IMR-90 (cell line): ENCODE measurements around the gene NIT1. TPM values are rescaled to one million over a fixed set of nuclear protein-coding genes. Genes with fewer than 3 reads are reported as not detected.

Source experiments
- ATAC-seq: fragments of 200-7000 bp; cut with Tn5 transposase; 2 replicates; pipeline ENCODE4 v1.9.1; 2020; ENCODE audit warnings: low read depth, mild to moderate bottlenecking, moderate library complexity
- BruUV-seq: library from RNA; stranded (reverse); fragments of 400-500 nt; replicated peaks from 2 replicates; lab custom pipeline; 2021; lab: Mats Ljungman, UMichigan
- CTCF ChIA-PET: fragments of 300-600 bp; formaldehyde crosslinking; extraction: SDS; loops from one replicate; lab custom pipeline; 2021; ENCODE audit warnings: antibody characterized with exemption; lab: Yijun Ruan, JAX
- POLR2A ChIA-PET: fragments of 300-600 bp; sonication (Branson Sonifier 250); formaldehyde crosslinking; loops from one replicate; lab custom pipeline; 2022; ENCODE audit warnings: antibody characterized with exemption; ENCODE audit not compliant: unreplicated experiment; lab: Charles Lee
- DNase-seq: peaks from one replicate; pipeline ENCODE4 v3.0.0; 2013
- H2AFZ ChIP-seq: replicated peaks from 2 replicates; pipeline ENCODE3; 2013; ENCODE audit warnings: low read length, mild to moderate bottlenecking; ENCODE audit not compliant: poor library complexity
- H2AK5ac ChIP-seq: 2 replicates; pipeline ENCODE4 v1.6.1; 2013; ENCODE audit warnings: low read depth, low read length, inconsistent platforms
- H2AK9ac ChIP-seq: replicated peaks from 2 replicates; pipeline ENCODE3; 2013; ENCODE audit warnings: mild to moderate bottlenecking, low read depth, low read length, moderate library complexity; ENCODE audit not compliant: poor library complexity
- H2BK120ac ChIP-seq: 2 replicates; pipeline ENCODE4 v1.6.1; 2013; ENCODE audit warnings: low read depth, low read length, inconsistent platforms
- H2BK15ac ChIP-seq: 3 replicates; pipeline ENCODE4 v1.6.1; 2013; ENCODE audit warnings: low read depth, low read length, inconsistent platforms
- H2BK20ac ChIP-seq: 2 replicates; pipeline ENCODE4 v1.6.1; 2013; ENCODE audit warnings: low read depth, mild to moderate bottlenecking, inconsistent platforms, low read length, moderate library complexity
- H2BK5ac ChIP-seq: 2 replicates; pipeline ENCODE4 v1.6.1; 2013; ENCODE audit warnings: mild to moderate bottlenecking, low read depth, low read length, inconsistent platforms; ENCODE audit not compliant: poor library complexity, severe bottlenecking
- H3K14ac ChIP-seq: replicated peaks from 2 replicates; pipeline ENCODE4 v1.6.1; 2013; ENCODE audit warnings: low read depth, low read length, inconsistent platforms
- H3K18ac ChIP-seq: 2 replicates; pipeline ENCODE4 v1.6.1; 2013; ENCODE audit warnings: low read depth, low read length, control low read depth
- H3K23ac ChIP-seq: 2 replicates; pipeline ENCODE4 v1.6.1; 2013; ENCODE audit warnings: low read depth, low read length, inconsistent platforms
- H3K27ac ChIP-seq: 2 replicates; pipeline ENCODE4 v1.5.1; 2013; ENCODE audit warnings: mild to moderate bottlenecking, control low read depth, low read length; ENCODE audit not compliant: insufficient read depth
- H3K27me3 ChIP-seq: 2 replicates; pipeline ENCODE4 v1.6.1; 2013; ENCODE audit warnings: low read length; ENCODE audit not compliant: control insufficient read depth, insufficient read depth
- H3K36me3 ChIP-seq: 2 replicates; pipeline ENCODE4 v1.6.1; 2013; ENCODE audit warnings: low read length, mixed read lengths; ENCODE audit not compliant: control insufficient read depth, insufficient read depth
- H3K4ac ChIP-seq: 2 replicates; pipeline ENCODE4 v1.6.1; 2013; ENCODE audit warnings: low read depth, low read length, inconsistent platforms
- H3K4me1 ChIP-seq: 2 replicates; pipeline ENCODE4 v1.6.1; 2013; ENCODE audit warnings: low read length, mixed read lengths; ENCODE audit not compliant: control insufficient read depth, insufficient read depth
- H3K4me2 ChIP-seq: 2 replicates; pipeline ENCODE4 v1.6.1; 2013; ENCODE audit warnings: low read depth, mild to moderate bottlenecking, control low read depth, low read length, moderate library complexity
- H3K4me3 ChIP-seq: 2 replicates; pipeline ENCODE4 v1.5.1; 2013; ENCODE audit warnings: low read depth, mild to moderate bottlenecking, control low read depth, low read length, moderate library complexity; ENCODE audit not compliant: insufficient read depth
- H3K56ac ChIP-seq: 2 replicates; pipeline ENCODE4 v1.6.1; 2013; ENCODE audit warnings: low read length, inconsistent platforms; ENCODE audit not compliant: insufficient read depth; ENCODE audit errors: extremely low read depth
- H3K79me1 ChIP-seq, 2 experiments: 2 replicates each; pipeline ENCODE4 v1.6.1; 2013; ENCODE audit warnings: low read length in 2 of 2, inconsistent platforms in 1 of 2, low read depth in 1 of 2
- H3K9ac ChIP-seq: 2 replicates; pipeline ENCODE4 v1.6.1; 2013; ENCODE audit warnings: low read depth, low read length, control low read depth
- H3K9me1 ChIP-seq: 2 replicates; pipeline ENCODE4 v1.6.1; 2013; ENCODE audit warnings: low read length, inconsistent platforms; ENCODE audit not compliant: insufficient read depth
- H3K9me3 ChIP-seq: 2 replicates; pipeline ENCODE4 v1.6.1; 2013; ENCODE audit warnings: low read length; ENCODE audit not compliant: control insufficient read depth, insufficient read depth
- H4K20me1 ChIP-seq: 2 replicates; pipeline ENCODE4 v1.6.1; 2013; ENCODE audit warnings: low read length, inconsistent platforms; ENCODE audit not compliant: insufficient read depth
- H4K5ac ChIP-seq: 2 replicates; pipeline ENCODE4 v1.6.1; 2013; ENCODE audit warnings: mild to moderate bottlenecking, low read depth, low read length, control low read depth
- H4K8ac ChIP-seq, 2 experiments: 2 replicates each; pipeline ENCODE4 v1.6.1; 2013; ENCODE audit warnings: low read depth in 2 of 2, low read length in 2 of 2, control low read depth in 1 of 2, inconsistent platforms in 1 of 2
- H4K91ac ChIP-seq: 2 replicates; pipeline ENCODE4 v1.6.1; 2013; ENCODE audit warnings: low read depth, low read length, inconsistent platforms; ENCODE audit not compliant: insufficient read depth
- BHLHE40 ChIP-seq: fragments of 150-350 bp; IDR thresholded peaks from 2 replicates; pipeline ENCODE4 v1.6.1; 2016; ENCODE audit warnings: mild to moderate bottlenecking, low read depth, low read length
- CEBPB ChIP-seq: IDR thresholded peaks from 2 replicates; pipeline ENCODE4 v1.6.1; 2012; ENCODE audit warnings: low read depth, low read length, improper control_type of control experiment
- CHD1 ChIP-seq: IDR thresholded peaks from 2 replicates; pipeline ENCODE4 v1.6.1; 2012; ENCODE audit warnings: low read depth, low read length, improper control_type of control experiment
- FOS ChIP-seq: fragments of 150-350 bp; IDR thresholded peaks from 2 replicates; pipeline ENCODE4 v1.6.1; 2016; ENCODE audit warnings: low read depth, low read length
- MAFK ChIP-seq: IDR thresholded peaks from 2 replicates; pipeline ENCODE4 v1.6.1; 2012; ENCODE audit warnings: low read depth, low read length, improper control_type of control experiment
- MAZ ChIP-seq: IDR thresholded peaks from 2 replicates; pipeline ENCODE4 v1.6.1; 2012; ENCODE audit warnings: low read depth, mild to moderate bottlenecking, low read length, improper control_type of control experiment, moderate library complexity, borderline replicate concordance
- MXI1 ChIP-seq: IDR thresholded peaks from 2 replicates; pipeline ENCODE4 v1.6.1; 2012; ENCODE audit warnings: low read depth, mild to moderate bottlenecking, low read length, moderate library complexity, borderline replicate concordance
- NFE2L2 ChIP-seq: fragments of 150-350 bp; IDR thresholded peaks from 2 replicates; pipeline ENCODE4 v1.6.1; 2016; ENCODE audit warnings: low read depth, mild to moderate bottlenecking, low read length
- POLR2A ChIP-seq: IDR thresholded peaks from 2 replicates; pipeline ENCODE4 v1.6.1; 2012; ENCODE audit warnings: mild to moderate bottlenecking, low read depth, low read length
- RAD21 ChIP-seq: IDR thresholded peaks from 2 replicates; pipeline ENCODE4 v1.6.1; 2012; ENCODE audit warnings: low read length, improper control_type of control experiment
- WGBS, 2 experiments: methylation state at CpG; one replicate each; pipeline versions ENCODE4 v1.1.5 to v1.1.7; 2013; ENCODE audit warnings: missing lambda C conversion rate in 2 of 2; ENCODE audit not compliant: insufficient read length in 1 of 2; ENCODE audit errors: extremely low coverage in 2 of 2; 5-methylcytosine and 5-hydroxymethylcytosine counted together
- dilution Hi-C: fragments of 300-500 bp; cut with HindIII; formaldehyde crosslinking; loops from one replicate; pipeline ENCODE4 v1.14.3; 2018; ENCODE audit warnings: low sequenced_read_pairs; ENCODE audit not compliant: unreplicated experiment
- in situ Hi-C: fragments of 300-500 bp; cut with MboI; formaldehyde crosslinking; loops from 3 replicates; pipeline ENCODE4 v1.14.3; 2019; ENCODE audit warnings: low sequenced_read_pairs, inconsistent platforms, mixed read lengths
- intact Hi-C: fragments of 100-400 bp; cut with micrococcal nuclease; formaldehyde crosslinking; loops from 2 replicates; pipeline ENCODE4 v1.10.0; 2022
- polyA plus RNA-seq, 3 experiments: library from polyadenylated mRNA; depleted of rRNA; stranded (reverse); fragments of >200 nt; gene quantifications; 2 replicates each; pipeline ENCODE4 v1.2.3, GENCODE V29; 2012; ENCODE audit warnings: low replicate concordance in 1 of 3
- total RNA-seq: library from RNA; depleted of rRNA; stranded (reverse); fragments of >200 nt; gene quantifications from 2 replicates; pipeline ENCODE4 v1.2.3, GENCODE V29; 2012
- TF ChIP-seq, protein P1 (sequence below): fragments of 150-350 bp; IDR thresholded peaks from 2 replicates; pipeline ENCODE4 v1.6.1; 2017; ENCODE audit warnings: mild to moderate bottlenecking, antibody characterized with exemption, low read length, low read depth
- TF ChIP-seq, protein P2 (sequence below): conservative IDR thresholded peaks from 2 replicates; pipeline ENCODE4 v1.5.1; 2012; ENCODE audit warnings: mild to moderate bottlenecking, low read depth, low read length, improper control_type of control experiment

NIT1 gene
- total and polyA plus RNA-seq, 2 of the 4 experiments (the other 2 are of a cell fraction): 22.8 to 33.6 TPM

DNA sequence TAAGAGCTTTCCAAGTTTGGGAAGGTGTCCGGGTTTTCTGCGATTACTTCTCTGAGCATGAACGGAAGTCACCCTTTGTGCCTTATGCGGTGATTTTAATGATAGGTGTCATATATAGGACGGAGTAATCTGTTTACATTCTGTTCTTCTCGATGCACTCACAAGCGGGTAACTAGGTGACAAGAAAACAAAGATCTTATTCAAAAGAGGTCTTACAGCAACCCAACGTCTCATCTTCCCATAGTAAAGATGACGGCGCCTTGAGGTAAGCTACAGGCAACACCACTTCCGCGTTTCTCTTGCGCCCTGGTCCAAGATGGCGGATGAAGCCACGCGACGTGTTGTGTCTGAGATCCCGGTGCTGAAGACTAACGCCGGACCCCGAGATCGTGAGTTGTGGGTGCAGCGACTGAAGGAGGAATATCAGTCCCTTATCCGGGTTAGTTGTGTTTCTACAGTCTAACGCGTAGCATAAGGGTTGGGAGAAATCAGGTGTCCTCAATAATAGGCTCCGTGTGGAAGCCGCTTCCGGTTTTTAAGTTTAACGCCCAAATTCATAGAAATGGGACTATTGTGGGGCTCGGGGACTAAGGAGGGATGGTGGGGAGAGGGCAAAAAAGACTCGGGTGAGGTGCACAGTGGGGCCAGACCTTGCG lies 35.9 kb downstream of the NIT1 start, which contains the start of gene UFC1:
Gene UFC1, plus strand, starts transcription at position 297 of the 656 bp plus-strand sequence. Its CDS starts 20 bp downstream, at position 317.
- Histone ChIP-seq H3K9ac (peak within 1 kb of the TSS; percentile 99), H2BK15ac (peak within 1 kb of the TSS; percentile 88), H3K27ac (peak within 1 kb of the TSS; percentile 95), H3K4me3 (peak within 1 kb of the TSS; percentile 76), H3K4me2 (peak within 1 kb of the TSS; percentile 90), H2AFZ (peak within 1 kb of the TSS; percentile 98), H3K79me1 (peaks cover 10 to 23% of the 10 kb centered on the region in 2 experiments; a peak in 3 of 4 replicates), H3K4ac (peak within 1 kb of the TSS; percentile 100), H3K23ac (peak within 1 kb of the TSS; percentile 99), H3K27me3 (no peaks in the 10 kb centered on the region), H3K4me1 (peaks cover 1% of the 10 kb centered on the region; the same call in 1 of the 2 replicates), H3K9me1 (peaks cover 9% of the 10 kb centered on the region), H2BK120ac (peak within 1 kb of the TSS; percentile 99), H4K20me1 (no peaks in the 10 kb centered on the region), H4K8ac (peak within 1 kb of the TSS; percentile 63 to 100), H3K56ac (peak within 1 kb of the TSS; percentile 99), H3K18ac (peak within 1 kb of the TSS; percentile 97), H2BK5ac (peak within 1 kb of the TSS; percentile 97), H3K36me3 (peaks cover 12% of the 10 kb centered on the region), H3K9me3 (no peaks in the 10 kb centered on the region), H4K5ac (peak within 1 kb of the TSS; percentile 98), H2BK20ac (peak within 1 kb of the TSS; percentile 95), H2AK9ac (peak within 1 kb of the TSS; percentile 97), H2AK5ac (peak within 1 kb of the TSS; percentile 79), H3K14ac (peak within 1 kb of the TSS; percentile 100), H4K91ac (peak within 1 kb of the TSS; percentile 99)
- DNase-seq (peak; percentile 92), ATAC-seq (peak; percentile 98)
- POLR2A ChIA-PET: interaction anchor here (1.3 kb wide), 1 partner anchor 13 kb away, joined by 5 read pairs; no protein-coding TSS in a partner anchor
- intact Hi-C loops (no loop called here), in situ Hi-C loops (no loop called here), dilution Hi-C loops (no loop called here)
- TF ChIP-seq, protein P1, sequence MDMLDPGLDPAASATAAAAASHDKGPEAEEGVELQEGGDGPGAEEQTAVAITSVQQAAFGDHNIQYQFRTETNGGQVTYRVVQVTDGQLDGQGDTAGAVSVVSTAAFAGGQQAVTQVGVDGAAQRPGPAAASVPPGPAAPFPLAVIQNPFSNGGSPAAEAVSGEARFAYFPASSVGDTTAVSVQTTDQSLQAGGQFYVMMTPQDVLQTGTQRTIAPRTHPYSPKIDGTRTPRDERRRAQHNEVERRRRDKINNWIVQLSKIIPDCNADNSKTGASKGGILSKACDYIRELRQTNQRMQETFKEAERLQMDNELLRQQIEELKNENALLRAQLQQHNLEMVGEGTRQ: 0 out of 2 replicates have a peak, but pooled peaks have one; percentile 4
- TF ChIP-seq POLR2A (peak; percentile 93), NFE2L2 (no peak), MAFK (no peak), CHD1 (no peak), CEBPB (peak; percentile 43; the same call in 1 of the 2 replicates), BHLHE40 (0 out of 2 replicates have a peak, but pooled peaks have one; percentile 10), MAZ (no peak), MXI1 (peak; percentile 82; the same call in 1 of the 2 replicates), RAD21 (no peak), FOS (no peak)
- TF ChIP-seq, protein P2, sequence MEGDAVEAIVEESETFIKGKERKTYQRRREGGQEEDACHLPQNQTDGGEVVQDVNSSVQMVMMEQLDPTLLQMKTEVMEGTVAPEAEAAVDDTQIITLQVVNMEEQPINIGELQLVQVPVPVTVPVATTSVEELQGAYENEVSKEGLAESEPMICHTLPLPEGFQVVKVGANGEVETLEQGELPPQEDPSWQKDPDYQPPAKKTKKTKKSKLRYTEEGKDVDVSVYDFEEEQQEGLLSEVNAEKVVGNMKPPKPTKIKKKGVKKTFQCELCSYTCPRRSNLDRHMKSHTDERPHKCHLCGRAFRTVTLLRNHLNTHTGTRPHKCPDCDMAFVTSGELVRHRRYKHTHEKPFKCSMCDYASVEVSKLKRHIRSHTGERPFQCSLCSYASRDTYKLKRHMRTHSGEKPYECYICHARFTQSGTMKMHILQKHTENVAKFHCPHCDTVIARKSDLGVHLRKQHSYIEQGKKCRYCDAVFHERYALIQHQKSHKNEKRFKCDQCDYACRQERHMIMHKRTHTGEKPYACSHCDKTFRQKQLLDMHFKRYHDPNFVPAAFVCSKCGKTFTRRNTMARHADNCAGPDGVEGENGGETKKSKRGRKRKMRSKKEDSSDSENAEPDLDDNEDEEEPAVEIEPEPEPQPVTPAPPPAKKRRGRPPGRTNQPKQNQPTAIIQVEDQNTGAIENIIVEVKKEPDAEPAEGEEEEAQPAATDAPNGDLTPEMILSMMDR: no peak
- no TSS peak for BruUV-seq
- CTCF ChIA-PET: interaction anchor here (0.7 kb wide), 1 partner anchor 1857 kb away, joined by 3 read pairs; no protein-coding TSS in a partner anchor
- WGBS, 2 experiments: 0% methylated on average over 9 of the region's 33 CpGs; no CpG with 5 or more reads in 1 of the 2 experiments
